ENCODE data around the gene PDE4B.
"Not testable (repeated sequence)": the region's sequence is repeated elsewhere in the genome, so short reads cannot be mapped to it uniquely, and the experiment has no call there.

PDE4B gene

DNA sequence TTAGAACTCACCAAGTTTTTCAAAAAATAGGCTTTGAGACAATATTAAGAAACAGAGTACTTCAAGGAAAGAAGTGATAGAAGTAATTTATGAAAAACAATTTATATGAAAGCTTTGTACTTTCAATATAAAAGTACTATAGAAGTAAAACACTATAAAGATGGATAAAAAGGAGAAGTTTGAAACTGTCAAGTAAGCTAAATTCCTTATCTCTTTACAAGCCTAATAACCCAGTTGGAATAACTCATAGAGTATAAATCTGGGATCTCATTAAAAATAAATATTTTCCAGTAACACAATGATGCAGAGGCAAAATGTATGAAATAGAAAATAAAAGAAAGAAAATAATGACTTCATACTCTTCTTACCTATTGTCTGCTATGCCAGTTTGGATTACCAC is 232.5 kb downstream of the PDE4B start:
- Histone ChIP-seq H3K27ac (ENCODE audit: low read depth, low read length) (no peak overlapping the region), H3K9ac (ENCODE audit: low read length) (no peak overlapping the region), H3K4me1 (ENCODE audit: control insufficient read depth, insufficient read depth, low read length) (no peaks in the 10 kb centered on the region), H3K27me3 (ENCODE audit: control insufficient read depth, insufficient read depth, low read length) (no peaks in the 10 kb centered on the region), H3K4me3 (ENCODE audit: low read length) (no peak overlapping the region), H3K36me3 (ENCODE audit: control insufficient read depth, insufficient read depth, low read length) (no peaks in the 10 kb centered on the region)

DNA sequence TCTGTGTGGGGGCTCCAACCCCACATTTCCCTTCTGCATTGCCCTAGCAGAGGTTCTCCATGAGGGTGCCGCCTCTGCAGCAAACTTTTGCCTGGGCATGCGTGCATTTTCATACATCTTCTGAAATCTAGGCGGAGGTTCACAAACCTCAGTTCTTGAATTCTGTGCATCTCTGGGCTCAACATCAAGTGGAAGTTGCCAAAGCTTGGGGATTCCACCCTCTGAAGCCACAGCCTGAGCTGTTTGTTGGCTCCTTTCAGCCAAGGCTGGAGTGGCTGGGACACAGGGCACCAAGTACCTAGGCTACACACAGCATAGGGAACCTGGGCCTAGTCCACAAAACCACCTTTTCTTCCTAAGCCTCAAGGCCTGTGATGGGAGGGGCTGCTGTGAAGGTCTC is 235.3 kb downstream of the PDE4B start:
- H3K4me1 ChIP-seq (ENCODE audit: control insufficient read depth, insufficient read depth, low read length): no peaks in the 10 kb centered on the region
- no peaks in the 10 kb centered on the region for H3K27me3 ChIP-seq (ENCODE audit: control insufficient read depth, insufficient read depth, low read length)
- no peak overlapping the region for H3K9ac ChIP-seq (ENCODE audit: low read length)
- no peak overlapping the region for H3K27ac ChIP-seq (ENCODE audit: low read depth, low read length)
- H3K36me3 ChIP-seq (ENCODE audit: control insufficient read depth, insufficient read depth, low read length): no peaks in the 10 kb centered on the region
- no peak overlapping the region for H3K4me3 ChIP-seq (ENCODE audit: low read length)

DNA sequence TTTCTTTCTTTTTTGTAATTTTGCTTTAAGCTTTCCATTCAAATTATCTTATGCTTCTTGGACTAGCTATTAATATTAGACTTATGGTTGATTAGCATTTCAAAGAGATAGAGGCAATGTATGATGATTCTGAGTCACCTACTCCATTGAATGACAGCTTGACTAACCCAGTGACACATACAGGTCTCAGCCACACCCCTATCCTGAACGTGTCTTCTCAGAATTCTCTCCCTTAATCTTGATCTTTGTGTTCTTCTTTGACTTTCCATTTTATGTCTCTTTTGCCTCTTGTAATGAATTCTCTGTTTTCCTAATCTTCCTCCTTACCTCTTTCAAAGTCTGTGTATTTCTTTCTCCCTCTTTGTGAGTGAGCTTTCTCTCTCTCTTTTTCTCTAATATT is 241.1 kb downstream of the PDE4B start:
- Histone ChIP-seq H3K27ac (ENCODE audit: low read depth, low read length) (no peak overlapping the region), H3K36me3 (ENCODE audit: control insufficient read depth, insufficient read depth, low read length) (no peaks in the 10 kb centered on the region), H3K4me1 (ENCODE audit: control insufficient read depth, insufficient read depth, low read length) (no peaks in the 10 kb centered on the region), H3K9ac (ENCODE audit: low read length) (no peak overlapping the region), H3K27me3 (ENCODE audit: control insufficient read depth, insufficient read depth, low read length) (no peaks in the 10 kb centered on the region), H3K4me3 (ENCODE audit: low read length) (no peak overlapping the region)

DNA sequence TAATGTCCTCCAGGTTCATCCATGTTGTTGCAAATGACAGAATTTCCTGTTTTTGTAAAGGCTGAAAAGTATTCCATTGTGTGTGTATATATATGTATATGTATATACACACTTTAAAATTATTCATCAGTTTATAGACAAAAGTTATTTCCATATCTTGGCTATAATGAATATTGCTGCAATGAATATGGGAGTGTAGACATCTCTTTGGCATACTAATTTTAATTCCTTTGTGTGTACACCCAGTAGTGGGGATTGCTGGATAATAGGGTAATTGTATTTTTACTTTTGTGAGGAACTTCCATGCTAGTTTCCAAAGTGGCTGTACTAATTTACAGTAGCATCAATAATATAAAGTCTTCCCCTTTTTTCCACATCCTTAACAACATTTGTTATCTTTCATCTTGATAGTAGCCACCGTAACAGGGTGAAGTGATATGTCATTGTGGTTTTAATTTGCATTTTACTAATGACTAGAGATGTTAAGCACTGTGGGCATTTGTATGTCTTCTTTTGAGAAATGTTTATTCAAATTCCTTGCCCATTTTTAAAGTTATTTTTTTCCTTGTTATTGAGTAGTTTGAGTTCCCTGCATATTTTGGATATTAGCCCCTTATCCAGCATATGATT is 243.0 kb downstream of the PDE4B start:
- Histone ChIP-seq H3K27me3 (ENCODE audit: control insufficient read depth, insufficient read depth, low read length) (no peaks in the 10 kb centered on the region), H3K4me1 (ENCODE audit: control insufficient read depth, insufficient read depth, low read length) (no peaks in the 10 kb centered on the region), H3K27ac (ENCODE audit: low read depth, low read length) (no peak overlapping the region), H3K9ac (ENCODE audit: low read length) (no peak overlapping the region), H3K4me3 (ENCODE audit: low read length) (no peak overlapping the region), H3K36me3 (ENCODE audit: control insufficient read depth, insufficient read depth, low read length) (no peaks in the 10 kb centered on the region)

DNA sequence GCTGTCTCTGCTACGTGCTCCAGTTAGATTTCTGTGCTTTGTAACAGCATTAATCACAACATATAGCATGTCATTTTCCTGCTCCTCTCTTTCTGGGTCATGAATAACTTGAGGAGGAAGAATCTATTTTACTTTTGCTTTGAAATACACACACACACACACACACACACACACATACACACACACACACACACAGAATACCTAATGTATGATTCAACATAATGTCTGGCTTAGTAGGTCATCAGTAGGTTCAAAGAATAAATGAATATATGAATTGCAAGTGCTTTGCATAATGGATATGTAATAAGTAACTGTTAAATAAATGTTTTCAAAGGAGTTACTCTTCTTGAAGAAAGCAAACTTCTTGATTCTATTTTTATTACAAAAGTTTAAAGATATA is 249.0 kb downstream of the PDE4B start:
- H3K4me1 ChIP-seq (ENCODE audit: control insufficient read depth, insufficient read depth, low read length): no peaks in the 10 kb centered on the region
- H3K9ac ChIP-seq (ENCODE audit: low read length): no peak overlapping the region
- H3K4me3 ChIP-seq (ENCODE audit: low read length): no peak overlapping the region
- H3K27ac ChIP-seq (ENCODE audit: low read depth, low read length): no peak overlapping the region
- no peaks in the 10 kb centered on the region for H3K27me3 ChIP-seq (ENCODE audit: control insufficient read depth, insufficient read depth, low read length)
- no peaks in the 10 kb centered on the region for H3K36me3 ChIP-seq (ENCODE audit: control insufficient read depth, insufficient read depth, low read length)

DNA sequence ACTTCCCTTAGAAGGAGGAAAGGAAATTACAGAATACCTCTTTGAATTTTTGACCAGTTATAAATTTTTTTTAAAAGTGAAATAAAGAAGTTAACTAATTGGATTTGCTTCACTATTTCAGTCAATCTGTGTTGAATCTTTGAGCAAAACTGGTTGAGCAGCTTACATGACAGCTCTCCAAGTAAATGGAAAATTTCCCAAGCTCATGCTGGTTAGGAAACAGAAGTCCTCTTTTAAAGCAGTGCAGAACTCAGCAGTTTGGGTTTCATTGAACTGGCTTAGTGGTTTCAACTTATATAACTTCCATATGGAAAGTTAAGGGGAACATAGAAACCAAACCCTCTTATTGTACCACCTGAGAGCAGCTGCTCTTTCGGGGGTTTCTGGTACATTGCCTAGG is 250.5 kb downstream of the PDE4B start:
- Histone ChIP-seq H3K36me3 (ENCODE audit: control insufficient read depth, insufficient read depth, low read length) (no peaks in the 10 kb centered on the region), H3K4me1 (ENCODE audit: control insufficient read depth, insufficient read depth, low read length) (no peaks in the 10 kb centered on the region), H3K27me3 (ENCODE audit: control insufficient read depth, insufficient read depth, low read length) (no peaks in the 10 kb centered on the region), H3K4me3 (ENCODE audit: low read length) (no peak overlapping the region), H3K9ac (ENCODE audit: low read length) (no peak overlapping the region), H3K27ac (ENCODE audit: low read depth, low read length) (no peak overlapping the region)

DNA sequence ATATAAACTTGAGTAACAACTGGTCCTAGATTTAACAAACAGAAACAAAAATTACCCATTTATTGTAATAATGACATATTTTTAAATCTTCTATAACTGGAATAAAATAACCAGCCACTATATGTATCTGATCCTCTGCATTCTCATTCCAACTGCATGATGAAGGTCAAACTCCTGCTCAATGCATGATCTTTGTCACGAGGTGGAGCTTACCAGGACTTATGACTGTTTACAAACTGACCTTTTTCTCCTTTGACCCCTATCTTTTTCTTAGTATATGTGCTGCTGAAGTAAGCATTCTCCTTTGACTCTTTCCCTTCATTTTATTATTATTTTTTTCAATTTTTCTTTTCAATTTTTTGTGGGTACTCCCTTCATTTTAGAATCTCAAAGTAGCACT is 252.2 kb downstream of the PDE4B start:
- no peak overlapping the region for H3K4me3 ChIP-seq (ENCODE audit: low read length)
- H3K36me3 ChIP-seq (ENCODE audit: control insufficient read depth, insufficient read depth, low read length): no peaks in the 10 kb centered on the region
- no peak overlapping the region for H3K27ac ChIP-seq (ENCODE audit: low read depth, low read length)
- no peaks in the 10 kb centered on the region for H3K27me3 ChIP-seq (ENCODE audit: control insufficient read depth, insufficient read depth, low read length)
- H3K4me1 ChIP-seq (ENCODE audit: control insufficient read depth, insufficient read depth, low read length): no peaks in the 10 kb centered on the region
- H3K9ac ChIP-seq (ENCODE audit: low read length): no peak overlapping the region

DNA sequence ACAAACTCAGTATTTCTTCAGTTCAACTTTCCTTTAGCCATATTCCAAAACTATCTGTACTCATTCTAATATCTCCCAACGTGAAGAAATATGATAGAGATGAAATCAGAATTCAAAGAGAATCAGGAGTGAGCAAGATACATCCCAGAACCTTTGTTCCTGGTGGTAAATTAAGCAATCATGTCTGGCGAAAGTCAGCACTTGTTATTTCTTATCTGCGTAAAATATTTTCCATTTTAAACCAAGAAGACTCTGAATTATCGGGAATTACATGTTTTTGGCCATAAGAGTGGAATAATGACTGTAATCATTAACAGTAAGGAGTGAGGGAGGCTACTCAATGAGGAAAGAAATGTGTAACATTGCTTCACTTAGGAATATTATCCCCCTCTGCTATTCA is 253.7 kb downstream of the PDE4B start:
- no peaks in the 10 kb centered on the region for H3K36me3 ChIP-seq (ENCODE audit: control insufficient read depth, insufficient read depth, low read length)
- no peaks in the 10 kb centered on the region for H3K4me1 ChIP-seq (ENCODE audit: control insufficient read depth, insufficient read depth, low read length)
- no peak overlapping the region for H3K4me3 ChIP-seq (ENCODE audit: low read length)
- no peak overlapping the region for H3K27ac ChIP-seq (ENCODE audit: low read depth, low read length)
- no peaks in the 10 kb centered on the region for H3K27me3 ChIP-seq (ENCODE audit: control insufficient read depth, insufficient read depth, low read length)
- no peak overlapping the region for H3K9ac ChIP-seq (ENCODE audit: low read length)

DNA sequence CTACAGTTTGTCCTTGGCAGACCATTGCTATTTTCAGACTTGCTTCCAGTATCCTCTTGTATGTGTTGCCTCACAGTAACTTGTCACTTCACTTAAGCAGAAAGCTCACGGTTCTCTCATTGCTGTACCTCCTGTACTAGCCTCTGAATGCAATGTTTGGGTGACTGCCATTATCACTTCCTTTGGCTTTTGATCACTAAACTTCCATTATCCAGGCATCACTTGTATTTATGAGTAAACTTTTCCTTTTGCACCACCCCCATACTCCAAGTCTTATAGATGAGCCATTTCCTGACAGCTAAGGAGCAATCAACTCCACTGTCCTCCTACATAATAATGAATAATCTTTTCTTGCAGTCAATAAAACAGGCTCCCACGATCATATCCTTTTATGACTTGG is 255.3 kb downstream of the PDE4B start:
- H3K36me3 ChIP-seq (ENCODE audit: control insufficient read depth, insufficient read depth, low read length): no peaks in the 10 kb centered on the region
- H3K4me1 ChIP-seq (ENCODE audit: control insufficient read depth, insufficient read depth, low read length): no peaks in the 10 kb centered on the region
- no peak overlapping the region for H3K9ac ChIP-seq (ENCODE audit: low read length)
- no peak overlapping the region for H3K4me3 ChIP-seq (ENCODE audit: low read length)
- no peaks in the 10 kb centered on the region for H3K27me3 ChIP-seq (ENCODE audit: control insufficient read depth, insufficient read depth, low read length)
- H3K27ac ChIP-seq (ENCODE audit: low read depth, low read length): no peak overlapping the region

DNA sequence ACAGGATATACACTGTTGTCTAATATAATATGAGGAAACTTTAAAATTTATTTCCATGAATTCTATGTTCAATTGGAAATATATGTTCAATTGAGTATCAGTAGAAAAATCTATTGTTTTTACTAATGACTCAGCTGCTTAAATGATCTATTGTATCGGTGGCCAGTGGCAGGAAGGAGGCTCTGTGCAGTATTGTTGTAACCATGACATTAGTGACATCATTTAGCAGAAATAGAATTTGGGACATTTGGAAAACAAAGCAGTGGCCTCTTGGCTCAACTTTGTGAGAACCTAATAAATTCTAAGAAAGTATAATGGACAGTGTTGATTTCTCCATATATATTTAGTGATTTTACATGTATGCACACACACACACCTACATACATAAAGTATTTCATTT is 257.4 kb downstream of the PDE4B start:
- H3K27ac ChIP-seq (ENCODE audit: low read depth, low read length): no peak overlapping the region
- no peak overlapping the region for H3K4me3 ChIP-seq (ENCODE audit: low read length)
- H3K4me1 ChIP-seq (ENCODE audit: control insufficient read depth, insufficient read depth, low read length): no peaks in the 10 kb centered on the region
- H3K27me3 ChIP-seq (ENCODE audit: control insufficient read depth, insufficient read depth, low read length): no peaks in the 10 kb centered on the region
- no peak overlapping the region for H3K9ac ChIP-seq (ENCODE audit: low read length)
- no peaks in the 10 kb centered on the region for H3K36me3 ChIP-seq (ENCODE audit: control insufficient read depth, insufficient read depth, low read length)

DNA sequence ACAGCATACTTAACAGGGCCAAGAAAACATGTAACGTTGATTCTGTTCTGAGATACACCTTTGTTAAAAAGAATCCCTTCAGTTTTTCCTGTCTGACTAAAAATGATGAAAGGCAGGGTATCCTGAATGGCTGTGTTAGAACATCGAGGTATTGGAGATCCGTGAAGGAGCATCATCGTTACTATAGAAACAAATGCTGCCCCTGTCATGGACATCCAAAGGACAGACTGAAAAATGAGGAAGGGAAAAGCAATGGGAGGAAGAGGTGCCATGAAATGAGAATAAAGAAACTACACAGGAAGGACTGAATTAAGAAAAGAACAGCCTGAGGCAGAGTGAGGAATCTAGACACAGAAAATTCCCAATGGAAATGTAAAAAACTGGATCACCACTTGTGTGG is 257.9 kb downstream of the PDE4B start:
- no peak overlapping the region for H3K27ac ChIP-seq (ENCODE audit: low read depth, low read length)
- H3K36me3 ChIP-seq (ENCODE audit: control insufficient read depth, insufficient read depth, low read length): no peaks in the 10 kb centered on the region
- H3K4me3 ChIP-seq (ENCODE audit: low read length): no peak overlapping the region
- no peaks in the 10 kb centered on the region for H3K27me3 ChIP-seq (ENCODE audit: control insufficient read depth, insufficient read depth, low read length)
- H3K9ac ChIP-seq (ENCODE audit: low read length): no peak overlapping the region
- no peaks in the 10 kb centered on the region for H3K4me1 ChIP-seq (ENCODE audit: control insufficient read depth, insufficient read depth, low read length)

DNA sequence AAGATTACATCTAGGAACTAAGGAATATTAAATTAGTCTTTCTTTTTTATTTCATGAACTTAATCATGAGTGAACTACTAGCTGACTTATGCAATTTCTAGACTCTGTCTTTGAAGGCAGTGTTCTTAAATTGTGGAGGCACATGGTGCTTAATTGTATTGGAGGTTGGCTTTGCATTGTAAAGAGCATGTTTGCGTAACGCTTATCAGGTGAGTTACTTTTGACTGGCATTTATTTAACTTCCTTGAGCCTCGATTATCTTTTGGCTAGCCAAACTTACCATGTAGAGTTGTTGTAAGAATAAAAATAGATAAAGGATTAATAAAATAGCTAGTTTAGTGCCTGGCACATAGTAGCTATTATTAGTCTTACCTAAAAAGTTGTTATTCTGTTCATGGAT is 262.4 kb downstream of the PDE4B start:
- H3K27ac ChIP-seq (ENCODE audit: low read depth, low read length): no peak overlapping the region

DNA sequence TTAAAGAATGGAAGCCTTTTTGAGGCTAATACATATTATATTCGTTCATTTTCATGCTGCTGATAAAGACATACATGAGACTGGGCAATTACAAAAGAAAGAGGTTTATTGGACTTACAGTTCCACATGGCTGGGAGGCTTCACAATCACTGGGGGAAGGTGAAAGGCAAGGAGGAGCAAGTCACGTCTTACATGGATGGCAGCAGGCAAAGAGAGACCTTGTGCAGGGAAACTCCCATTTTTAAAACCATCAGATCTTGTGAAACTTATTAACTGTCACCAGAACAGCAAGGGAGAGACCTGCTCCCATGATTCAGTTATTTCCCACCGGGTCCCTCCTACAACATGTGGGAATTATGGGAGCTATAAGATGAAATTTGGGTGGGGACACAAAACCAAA is 264.8 kb downstream of the PDE4B start:
- H3K9ac ChIP-seq (ENCODE audit: low read length); H3K36me3 ChIP-seq (ENCODE audit: control insufficient read depth, insufficient read depth, low read length); H3K4me1 ChIP-seq (ENCODE audit: control insufficient read depth, insufficient read depth, low read length); H3K4me3 ChIP-seq (ENCODE audit: low read length); H3K27ac ChIP-seq (ENCODE audit: low read depth, low read length); H3K27me3 ChIP-seq (ENCODE audit: control insufficient read depth, insufficient read depth, low read length): not testable (repeated sequence)

More for the DNA sequence above, 262.4 kb downstream of the PDE4B start:
- Histone ChIP-seq H3K36me3 (ENCODE audit: control insufficient read depth, insufficient read depth, low read length) (no peaks in the 10 kb centered on the region), H3K27me3 (ENCODE audit: control insufficient read depth, insufficient read depth, low read length) (no peaks in the 10 kb centered on the region), H3K4me1 (ENCODE audit: control insufficient read depth, insufficient read depth, low read length) (no peaks in the 10 kb centered on the region), H3K9ac (ENCODE audit: low read length) (no peak overlapping the region), H3K4me3 (ENCODE audit: low read length) (no peak overlapping the region)

All from rectal smooth muscle tissue (tissue), 1 donor.